ENCODE results near the gene KRT82.
"Not testable (repeated sequence)": the region's sequence is repeated elsewhere in the genome, so short reads cannot be mapped to it uniquely, and the experiment has no call there.

KRT82 gene

GRCh38 chr12:52410589-52411248, 4.6 kb upstream of the KRT82 start:
- DNase-seq (ENCODE audit: low read depth), result not testable (repeated sequence)

GRCh38 chr12:52407918-52408317, 1.8 kb upstream of the KRT82 start:
- no peak for DNase-seq (ENCODE audit: low read depth)

- DNase-seq (ENCODE audit: low read depth), result no peak
Measured at GRCh38 chr12:52404951-52405350, 1.2 kb downstream of the KRT82 start.

GRCh38 chr12:52403561-52403960, 2.6 kb downstream of the KRT82 start:
- DNase-seq (ENCODE audit: low read depth), result no peak

GRCh38 chr12:52402873-52403540, 3.1 kb downstream of the KRT82 start:
- DNase-seq (ENCODE audit: low read depth), result no peak

- no peak for DNase-seq (ENCODE audit: low read depth)
Measured at GRCh38 chr12:52402377-52402776, 3.8 kb downstream of the KRT82 start.

GRCh38 chr12:52401926-52402325, 4.2 kb downstream of the KRT82 start:
- no peak for DNase-seq (ENCODE audit: low read depth)

- DNase-seq (ENCODE audit: low read depth), result no peak
Measured at GRCh38 chr12:52401526-52401925, 4.6 kb downstream of the KRT82 start.

- no peak for DNase-seq (ENCODE audit: low read depth)
Measured at GRCh38 chr12:52400906-52401305, 5.2 kb downstream of the KRT82 start.

GRCh38 chr12:52399756-52400155, 6.4 kb downstream of the KRT82 start:
- no peak for DNase-seq (ENCODE audit: low read depth)

GRCh38 chr12:52398176-52398575, 8.0 kb downstream of the KRT82 start:
- no peak for DNase-seq (ENCODE audit: low read depth)

GRCh38 chr12:52396656-52397055, 9.5 kb downstream of the KRT82 start:
- DNase-seq (ENCODE audit: low read depth), result no peak

GRCh38 chr12:52395761-52396434, 10.2 kb downstream of the KRT82 start:
- peak; percentile 44 for DNase-seq (ENCODE audit: low read depth)

GRCh38 chr12:52394836-52395405, 11.2 kb downstream of the KRT82 start:
- no peak for DNase-seq (ENCODE audit: low read depth)

- DNase-seq (ENCODE audit: low read depth), result no peak
Measured at GRCh38 chr12:52392465-52393007, 13.6 kb downstream of the KRT82 start.

GRCh38 chr12:52391618-52392002, 14.5 kb downstream of the KRT82 start:
- no peak for DNase-seq (ENCODE audit: low read depth)

GRCh38 chr12:52390739-52391617, 15.2 kb downstream of the KRT82 start:
- DNase-seq (ENCODE audit: low read depth), result no peak

GRCh38 chr12:52389313-52390207, 16.6 kb downstream of the KRT82 start:
- DNase-seq (ENCODE audit: low read depth), result no peak

- no peak for DNase-seq (ENCODE audit: low read depth)
Measured at GRCh38 chr12:52387859-52388258, 18.3 kb downstream of the KRT82 start.

- no peak for DNase-seq (ENCODE audit: low read depth)
Measured at GRCh38 chr12:52385226-52385702, 20.9 kb downstream of the KRT82 start, which contains the start of gene KRT84. KRT84 (minus strand) TSS chr12:52385652; CDS start chr12:52385585, 67 bp downstream.
